ENCODE data around the gene TWIST2.

Gene TWIST2

DNA sequence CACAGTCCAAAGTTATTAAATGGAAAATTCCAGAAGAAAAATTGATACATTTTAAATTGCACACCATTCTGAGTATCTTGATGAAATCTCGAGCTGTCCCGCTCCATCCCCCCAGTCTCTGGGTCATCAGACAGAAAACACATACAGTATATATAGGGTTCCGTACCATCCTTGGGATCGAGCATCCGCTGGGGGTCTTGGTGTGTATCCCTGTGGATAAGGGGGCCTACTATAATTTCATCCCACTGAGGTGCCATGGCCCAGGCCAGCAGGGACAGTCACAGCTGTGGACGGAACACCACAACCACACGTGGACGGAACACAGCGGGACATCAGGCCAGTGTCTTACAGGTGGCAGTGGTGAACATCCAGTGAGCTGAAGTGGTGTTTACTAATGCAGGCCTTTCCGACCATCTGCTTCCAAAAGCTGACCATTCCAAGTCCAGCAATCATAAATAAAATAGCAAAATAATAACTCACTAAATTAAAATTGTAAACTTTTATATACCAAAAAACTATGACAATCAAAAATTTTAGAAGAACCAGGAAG, 14.0 kb downstream of the TWIST2 start:
- DNase-seq = no peak
- Histone ChIP-seq H3K9me2 (replicated peaks; ENCODE audit: insufficient read depth, low read length) (no peaks in the 10 kb centered on the region), H3K79me2 (ENCODE audit: low read length) (no peaks in the 10 kb centered on the region), H4K20me1 (ENCODE audit: insufficient read depth, low read length) (no peaks in the 10 kb centered on the region), H3K27me3 (replicated peaks; ENCODE audit: insufficient read depth, low read length) (peaks cover 66% of the 10 kb centered on the region), H2AFZ (ENCODE audit: low read length) (no peak overlapping the region), H3K4me2 (ENCODE audit: low read depth, low read length) (no peak overlapping the region), H3K4me3 (ENCODE audit: low read length) (no peak overlapping the region), H3K27ac (ENCODE audit: low read length) (no peak overlapping the region), H3K9me3 (replicated peaks; ENCODE audit: insufficient read depth, low read length) (no peaks in the 10 kb centered on the region), H3F3A (ENCODE audit: insufficient read depth, low read length) (no peaks in the 10 kb centered on the region), H3K36me3 (replicated peaks; ENCODE audit: insufficient read depth, low read length) (no peaks in the 10 kb centered on the region), H3K4me1 (ENCODE audit: low read length) (no peaks in the 10 kb centered on the region), H3K9ac (ENCODE audit: low read length) (no peak overlapping the region)
- TF ChIP-seq EZH2phosphoT487 (IDR thresholded peaks at IDR 0.05; ENCODE audit: low read length) = no peak
- TF ChIP-seq EZH2 (optimal IDR thresholded peaks at IDR 0.05; ENCODE audit: low read depth, low read length) = no peak
- TF ChIP-seq, protein P1, sequence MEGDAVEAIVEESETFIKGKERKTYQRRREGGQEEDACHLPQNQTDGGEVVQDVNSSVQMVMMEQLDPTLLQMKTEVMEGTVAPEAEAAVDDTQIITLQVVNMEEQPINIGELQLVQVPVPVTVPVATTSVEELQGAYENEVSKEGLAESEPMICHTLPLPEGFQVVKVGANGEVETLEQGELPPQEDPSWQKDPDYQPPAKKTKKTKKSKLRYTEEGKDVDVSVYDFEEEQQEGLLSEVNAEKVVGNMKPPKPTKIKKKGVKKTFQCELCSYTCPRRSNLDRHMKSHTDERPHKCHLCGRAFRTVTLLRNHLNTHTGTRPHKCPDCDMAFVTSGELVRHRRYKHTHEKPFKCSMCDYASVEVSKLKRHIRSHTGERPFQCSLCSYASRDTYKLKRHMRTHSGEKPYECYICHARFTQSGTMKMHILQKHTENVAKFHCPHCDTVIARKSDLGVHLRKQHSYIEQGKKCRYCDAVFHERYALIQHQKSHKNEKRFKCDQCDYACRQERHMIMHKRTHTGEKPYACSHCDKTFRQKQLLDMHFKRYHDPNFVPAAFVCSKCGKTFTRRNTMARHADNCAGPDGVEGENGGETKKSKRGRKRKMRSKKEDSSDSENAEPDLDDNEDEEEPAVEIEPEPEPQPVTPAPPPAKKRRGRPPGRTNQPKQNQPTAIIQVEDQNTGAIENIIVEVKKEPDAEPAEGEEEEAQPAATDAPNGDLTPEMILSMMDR (IDR thresholded peaks at IDR 0.05; ENCODE audit: low read length) = no peak

GRCh38 chr2:238862701-238863100, 14.8 kb downstream of the TWIST2 start:
- H3K27ac ChIP-seq (ENCODE audit: low read length) = no peak overlapping the region
- no peaks in the 10 kb centered on the region for H3K79me2 ChIP-seq (ENCODE audit: low read length)
- no peak overlapping the region for H3K4me2 ChIP-seq (ENCODE audit: low read depth, low read length)
- no peaks in the 10 kb centered on the region for H4K20me1 ChIP-seq (ENCODE audit: insufficient read depth, low read length)
- H3K9me3 ChIP-seq (replicated peaks; ENCODE audit: insufficient read depth, low read length) = no peaks in the 10 kb centered on the region
- TF ChIP-seq, protein P1 (IDR thresholded peaks at IDR 0.05; ENCODE audit: low read length) = no peak
- TF ChIP-seq EZH2 (optimal IDR thresholded peaks at IDR 0.05; ENCODE audit: low read depth, low read length) = no peak
- no peak for TF ChIP-seq EZH2phosphoT487 (IDR thresholded peaks at IDR 0.05; ENCODE audit: low read length)
- peaks cover 61% of the 10 kb centered on the region for H3K27me3 ChIP-seq (replicated peaks; ENCODE audit: insufficient read depth, low read length)
- no peak overlapping the region for H3K9ac ChIP-seq (ENCODE audit: low read length)
- no peaks in the 10 kb centered on the region for H3K9me2 ChIP-seq (replicated peaks; ENCODE audit: insufficient read depth, low read length)
- H3K4me3 ChIP-seq (ENCODE audit: low read length) = no peak overlapping the region
- no peaks in the 10 kb centered on the region for H3K36me3 ChIP-seq (replicated peaks; ENCODE audit: insufficient read depth, low read length)
- no peak overlapping the region for H2AFZ ChIP-seq (ENCODE audit: low read length)
- no peaks in the 10 kb centered on the region for H3F3A ChIP-seq (ENCODE audit: insufficient read depth, low read length)
- no peaks in the 10 kb centered on the region for H3K4me1 ChIP-seq (ENCODE audit: low read length)
- no peak for DNase-seq

GRCh38 chr2:238863231-238863630, 15.3 kb downstream of the TWIST2 start:
- Histone ChIP-seq H3K79me2 (ENCODE audit: low read length) (no peaks in the 10 kb centered on the region), H3K9me3 (replicated peaks; ENCODE audit: insufficient read depth, low read length) (no peaks in the 10 kb centered on the region), H3K27me3 (replicated peaks; ENCODE audit: insufficient read depth, low read length) (peaks cover 56% of the 10 kb centered on the region), H4K20me1 (ENCODE audit: insufficient read depth, low read length) (no peaks in the 10 kb centered on the region), H3K4me1 (ENCODE audit: low read length) (no peaks in the 10 kb centered on the region), H3K4me3 (ENCODE audit: low read length) (no peak overlapping the region), H3K4me2 (ENCODE audit: low read depth, low read length) (no peak overlapping the region), H3K36me3 (replicated peaks; ENCODE audit: insufficient read depth, low read length) (no peaks in the 10 kb centered on the region), H2AFZ (ENCODE audit: low read length) (no peak overlapping the region), H3K27ac (ENCODE audit: low read length) (no peak overlapping the region), H3F3A (ENCODE audit: insufficient read depth, low read length) (no peaks in the 10 kb centered on the region), H3K9ac (ENCODE audit: low read length) (no peak overlapping the region), H3K9me2 (replicated peaks; ENCODE audit: insufficient read depth, low read length) (no peaks in the 10 kb centered on the region)
- TF ChIP-seq EZH2 (optimal IDR thresholded peaks at IDR 0.05; ENCODE audit: low read depth, low read length) = no peak
- TF ChIP-seq EZH2phosphoT487 (IDR thresholded peaks at IDR 0.05; ENCODE audit: low read length) = no peak
- TF ChIP-seq, protein P1 (IDR thresholded peaks at IDR 0.05; ENCODE audit: low read length) = no peak
- no peak for DNase-seq
